Left forelimb (tissue), 1 donor: ENCODE data around the gene CTU1.

Experiments
- DNase-seq: peaks from one replicate; pipeline ENCODE4 v3.0.0-alpha.2; 2018; ENCODE audit warnings: low spot score

Gene CTU1

DNA sequence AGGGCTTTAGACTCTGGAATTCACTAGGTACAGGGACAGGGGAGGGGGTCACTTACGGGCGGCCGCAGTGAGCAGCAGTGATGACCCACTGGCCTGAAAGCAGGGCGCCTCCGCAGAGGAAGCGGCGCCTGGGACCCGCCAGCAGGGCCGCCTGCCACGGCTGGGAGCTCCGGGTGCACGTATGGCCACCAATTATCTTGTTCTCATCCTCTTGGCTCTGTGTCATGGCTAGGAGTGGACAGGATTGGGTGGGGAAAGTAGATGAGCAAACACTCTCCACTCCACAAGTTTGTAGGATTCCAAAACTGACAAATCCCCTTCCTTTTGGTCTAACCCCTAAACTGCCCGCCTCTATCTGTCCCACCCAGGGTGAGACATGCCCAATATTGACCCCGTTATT lies 26.7 kb downstream of the CTU1 start:
- peak; percentile 56 for DNase-seq

DNA sequence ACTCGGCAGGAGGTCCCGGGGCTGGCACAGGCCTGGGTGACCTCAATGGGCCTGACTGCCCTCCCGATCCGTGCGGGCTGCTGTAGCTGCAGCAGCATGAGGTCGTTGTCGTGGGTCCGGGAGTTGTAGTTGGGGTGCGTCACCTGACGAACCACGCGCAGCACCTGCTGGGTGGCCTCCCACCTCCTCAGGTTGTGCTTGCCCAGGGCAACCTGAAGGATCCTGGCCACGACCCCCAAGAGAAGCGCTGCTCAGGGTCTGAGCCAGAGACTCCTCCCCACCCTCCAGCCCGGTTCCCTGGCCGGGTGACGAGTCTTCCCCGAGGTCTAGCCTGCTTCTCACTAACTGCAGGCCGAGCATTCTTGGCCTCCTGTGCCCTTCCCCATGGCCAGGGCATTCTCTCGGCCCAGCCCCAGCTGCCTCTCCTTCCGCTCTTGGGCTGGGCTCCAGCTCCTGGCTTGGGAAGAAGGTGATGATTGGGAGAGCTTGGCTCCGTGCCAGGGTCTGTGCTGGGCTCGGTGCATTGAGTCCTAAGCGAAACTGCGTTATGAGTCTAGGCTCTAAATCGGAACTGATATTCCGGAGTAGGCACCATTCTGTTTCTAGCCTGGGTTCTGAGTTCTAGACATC lies 28.6 kb downstream of the CTU1 start:
- peak; percentile 60 for DNase-seq

DNA sequence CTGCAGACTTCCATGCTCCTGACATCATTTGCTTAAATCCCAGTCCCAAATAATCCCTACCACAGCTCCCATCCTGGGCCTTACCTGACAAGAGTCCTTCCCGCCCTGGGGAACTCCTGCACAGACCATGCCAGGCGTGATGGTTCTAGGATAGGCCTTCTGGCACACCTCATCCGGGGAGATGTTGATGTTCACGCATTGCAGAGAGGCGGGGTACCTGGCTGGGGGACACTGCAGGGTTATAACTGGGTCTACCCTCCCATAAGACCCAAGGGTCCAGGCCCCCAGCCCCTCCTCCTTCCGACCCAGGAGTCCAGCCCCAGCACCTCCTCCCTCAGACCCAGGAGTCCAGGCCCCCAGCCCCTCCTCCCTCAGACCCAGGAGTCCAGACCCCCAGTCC lies 29.5 kb downstream of the CTU1 start:
- no peak for DNase-seq

DNA sequence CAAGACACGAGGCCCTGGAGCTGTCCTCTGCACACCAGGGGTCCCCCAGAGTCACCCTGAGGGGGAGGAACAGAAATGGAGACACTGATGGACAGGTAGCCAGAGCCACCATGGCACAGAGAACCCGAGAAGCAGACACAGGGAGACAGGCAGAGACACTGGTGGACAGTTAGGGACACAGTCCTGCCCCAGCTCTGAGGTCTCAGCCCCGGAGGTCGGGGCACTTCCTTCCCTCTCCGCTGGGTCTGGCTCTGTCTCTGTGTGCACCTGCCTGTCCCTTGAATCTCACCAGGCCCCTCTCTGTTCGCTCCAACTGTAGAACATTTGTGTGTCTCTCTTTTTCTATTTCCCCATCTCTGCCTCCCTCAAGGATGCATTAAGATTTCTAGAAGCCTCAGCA lies 30.1 kb downstream of the CTU1 start:
- no peak for DNase-seq

DNA sequence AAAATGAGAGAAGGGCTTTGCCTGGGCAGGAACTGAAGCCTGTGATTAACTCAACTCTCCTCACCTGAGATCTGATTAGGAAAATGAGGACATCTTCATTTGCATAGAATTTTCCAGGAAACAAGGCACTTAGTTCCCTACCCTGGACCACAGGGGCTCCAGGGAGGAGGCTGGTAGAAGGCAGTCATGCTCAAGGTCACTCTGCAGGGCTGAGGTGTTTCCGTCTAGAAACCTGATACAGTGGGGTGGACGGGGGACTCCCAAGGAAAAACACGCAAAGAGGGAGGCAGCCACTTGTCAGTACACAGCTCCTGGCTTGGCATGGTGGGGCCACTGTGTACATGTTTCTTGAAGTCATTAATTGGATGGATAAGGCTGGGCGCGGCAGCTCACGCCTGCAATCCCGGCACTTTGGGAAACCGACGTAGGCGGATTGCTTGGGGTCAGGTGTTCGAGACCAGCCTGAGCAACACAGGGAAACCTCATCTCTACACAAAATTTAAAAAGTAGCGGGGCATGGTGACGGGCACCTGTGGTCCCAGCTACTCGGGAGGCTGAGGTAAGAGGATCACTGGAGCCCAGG lies 31.5 kb downstream of the CTU1 start:
- peak; percentile 30 for DNase-seq

DNA sequence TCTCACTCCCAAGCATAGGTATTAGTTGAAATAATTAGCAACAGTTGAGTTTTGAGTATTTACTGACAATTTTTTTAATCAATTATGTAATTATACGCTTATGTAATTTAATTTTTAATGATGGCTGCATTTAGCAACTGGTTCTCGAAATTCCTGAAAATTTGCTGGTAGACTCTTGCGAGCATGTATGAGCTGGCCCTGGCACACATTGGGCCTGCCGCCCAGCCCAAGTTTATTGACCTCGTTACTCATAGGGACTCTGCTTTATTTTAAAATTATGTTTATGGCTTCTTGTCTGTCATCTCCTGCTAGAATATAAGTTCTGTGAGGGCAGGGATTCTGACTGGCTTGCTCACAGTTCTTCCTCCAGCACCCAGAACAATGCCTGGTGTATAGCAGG lies 32.2 kb downstream of the CTU1 start:
- no peak for DNase-seq

DNA sequence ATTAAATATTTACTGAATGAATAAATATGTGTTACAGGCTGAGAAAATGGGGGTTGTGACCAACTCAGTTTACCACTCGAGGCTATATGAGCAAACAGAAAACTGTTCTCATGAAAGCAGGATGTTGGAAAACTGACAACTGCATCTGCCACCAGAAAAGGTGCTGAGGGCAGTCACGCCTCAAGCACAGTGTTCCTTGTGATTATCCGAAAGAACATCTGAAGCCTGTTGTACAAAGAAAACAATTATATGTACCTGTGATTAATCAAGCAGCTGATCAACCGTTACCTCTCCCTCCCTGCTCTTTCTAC lies 37.2 kb downstream of the CTU1 start:
- no peak for DNase-seq

DNA sequence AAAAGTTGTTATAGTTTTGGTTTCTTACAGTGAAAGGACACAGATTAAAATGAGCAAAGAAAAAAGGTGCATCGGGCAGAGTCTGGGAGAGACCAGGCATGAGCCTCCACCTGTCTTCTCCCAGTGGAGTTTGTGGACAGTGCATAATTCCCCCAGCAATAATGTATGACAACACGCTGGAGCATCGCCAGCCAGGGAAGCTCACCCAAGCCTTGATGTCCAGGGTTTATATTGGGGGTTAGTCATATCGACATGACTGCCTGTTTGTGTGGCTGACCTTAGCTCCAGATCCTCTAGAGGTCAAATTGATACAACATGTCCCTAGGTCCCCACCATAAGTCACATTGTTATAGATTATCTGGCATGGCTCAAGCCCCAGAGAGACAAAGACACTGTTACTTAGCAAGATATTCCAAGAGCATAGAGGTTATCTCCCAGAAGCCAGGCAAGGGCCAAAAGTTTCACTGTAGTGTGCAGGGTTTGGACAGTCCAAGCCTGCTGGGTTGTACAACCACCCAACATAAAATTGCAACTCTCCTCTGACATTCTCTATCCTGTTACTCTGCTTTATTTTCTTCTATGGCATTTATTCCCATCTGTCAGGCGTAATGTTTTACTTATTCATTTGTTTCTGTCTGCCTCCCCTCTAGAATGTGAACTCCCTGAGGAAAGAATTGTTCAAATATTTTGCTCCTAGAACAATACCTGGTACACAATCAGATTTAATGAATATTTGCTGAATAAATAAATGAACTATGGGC lies 37.7 kb downstream of the CTU1 start:
- DNase-seq: no peak

DNA sequence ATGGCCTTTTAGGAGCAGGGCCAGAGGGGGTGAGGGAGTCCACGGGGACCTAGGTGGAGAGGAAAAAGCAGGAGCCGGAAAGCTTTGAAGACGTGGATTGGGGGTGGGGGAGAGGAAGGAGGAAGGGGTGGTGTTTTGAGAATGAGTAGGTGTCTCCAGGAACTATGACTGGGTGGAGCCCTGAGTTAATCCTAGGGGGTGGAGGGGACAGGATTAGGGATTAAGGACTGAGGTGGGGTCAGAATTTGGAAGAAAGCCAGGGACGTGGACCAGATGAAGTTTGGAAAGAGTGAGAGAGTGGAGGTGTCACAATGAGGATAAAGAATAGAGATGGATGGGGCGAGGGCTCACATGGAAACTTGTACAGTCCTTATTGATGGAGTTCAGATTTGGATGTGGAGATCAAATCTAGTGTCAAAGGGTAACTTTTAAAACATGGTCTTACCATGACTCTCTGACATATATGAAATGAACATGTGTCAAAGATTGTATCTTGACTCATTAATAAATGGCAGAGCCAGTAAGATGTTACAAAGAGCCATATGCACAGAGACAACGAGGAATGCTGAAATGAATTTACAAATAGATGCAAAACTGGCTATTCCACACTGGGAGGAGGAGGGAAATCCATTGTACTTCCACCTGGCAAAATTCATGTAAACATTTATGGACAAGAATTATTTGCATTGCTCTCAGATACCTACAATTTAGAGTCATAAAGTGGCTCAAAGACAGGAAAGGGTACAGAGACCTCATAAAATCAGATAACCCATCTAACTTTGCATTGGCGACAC lies 41.6 kb downstream of the CTU1 start:
- no peak for DNase-seq

DNA sequence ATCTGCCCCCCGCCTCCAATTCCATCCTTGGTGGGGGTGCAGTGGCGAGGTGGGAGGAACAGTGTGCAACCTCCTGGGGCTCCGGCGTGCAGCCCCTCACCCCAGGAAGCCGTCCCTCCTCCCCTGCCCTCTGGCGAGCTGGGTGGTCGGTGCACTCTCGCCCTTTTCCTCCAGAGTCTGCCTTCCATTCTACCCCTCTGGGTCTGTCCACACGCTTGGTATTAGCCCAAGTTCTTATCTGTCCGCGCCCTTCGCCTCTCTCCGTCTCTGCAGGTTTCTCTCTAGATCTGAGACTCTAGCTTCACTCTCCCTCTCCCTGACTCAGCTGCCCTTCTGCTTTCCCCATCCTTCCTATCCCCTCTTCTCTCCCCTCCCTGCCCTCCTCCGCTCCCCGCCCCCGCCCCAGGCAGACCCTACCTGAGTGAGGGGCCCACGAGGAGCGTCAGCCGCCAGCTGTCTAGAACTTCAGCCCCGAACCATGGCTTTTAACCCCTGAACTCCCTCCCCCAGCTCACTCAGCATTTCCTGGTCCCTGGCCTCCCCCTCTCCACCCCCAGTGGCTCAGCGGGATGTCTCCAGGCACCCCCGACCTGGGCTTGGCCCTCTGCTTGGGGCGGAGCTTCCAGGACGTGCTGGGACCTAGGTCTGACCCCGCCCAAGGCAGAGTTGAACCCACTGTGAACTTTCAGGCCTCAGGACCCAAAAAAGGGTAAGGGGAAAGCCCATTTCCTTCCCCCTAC lies 42.8 kb downstream of the CTU1 start:
- DNase-seq: no peak

DNA sequence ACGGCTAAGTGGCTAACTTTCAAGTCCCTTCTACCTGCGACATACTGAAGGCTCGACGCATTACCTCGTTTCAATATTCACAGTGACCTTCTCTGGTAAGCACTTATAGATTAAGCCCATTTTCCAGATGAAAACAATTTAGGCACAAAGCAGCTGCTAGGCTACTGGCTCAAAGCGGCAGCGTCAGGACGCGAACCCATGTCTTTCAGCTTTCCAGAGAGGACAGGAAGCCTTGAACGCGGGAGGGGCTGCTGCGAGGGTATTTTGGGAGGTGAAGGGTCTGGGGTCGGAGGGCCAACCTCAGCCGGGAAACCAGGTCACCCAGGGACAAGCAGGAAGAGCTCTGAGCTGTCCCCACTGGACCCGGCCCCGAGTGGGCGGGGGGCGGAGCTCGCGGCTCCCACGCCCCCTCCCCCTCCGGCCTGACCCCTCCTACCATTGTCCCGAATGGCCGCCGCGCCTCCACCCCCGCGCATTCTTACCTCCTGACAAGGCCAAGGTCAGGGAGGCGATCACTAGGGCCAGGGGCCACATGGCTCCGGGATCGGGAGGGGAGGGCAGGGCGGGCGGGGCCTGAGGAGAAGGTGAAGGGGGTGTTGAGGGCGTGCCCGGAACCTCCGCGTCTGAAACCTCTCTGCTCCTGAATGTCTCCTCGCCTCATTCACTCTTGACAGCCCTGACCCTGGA lies 43.5 kb downstream of the CTU1 start, which contains the start of gene KLK13:
Gene KLK13 (minus strand): TSS at position 559 of the 687 bp plus-strand sequence. CDS start 25 bp downstream, at position 534.
- DNase-seq: no peak

DNA sequence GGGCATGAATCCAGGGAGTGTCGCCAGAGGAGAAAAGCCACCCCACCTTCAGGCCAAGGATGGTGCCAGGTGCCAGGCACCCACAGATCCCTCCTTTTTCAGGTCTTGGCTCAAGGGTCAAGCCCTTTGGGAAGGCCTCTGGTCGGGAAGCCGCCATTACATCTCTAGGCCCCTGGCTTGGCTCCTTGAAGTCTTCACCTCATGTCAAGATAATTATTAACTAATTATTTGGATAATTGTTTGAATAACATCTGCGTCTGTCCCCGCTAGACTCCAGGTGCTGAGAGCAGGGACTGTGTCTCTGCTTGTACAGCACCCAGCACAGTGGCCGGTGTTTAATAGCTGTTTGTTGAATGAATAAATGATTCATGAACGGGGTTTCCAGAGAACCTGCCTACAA lies 44.5 kb downstream of the CTU1 start:
- no peak for DNase-seq

DNA sequence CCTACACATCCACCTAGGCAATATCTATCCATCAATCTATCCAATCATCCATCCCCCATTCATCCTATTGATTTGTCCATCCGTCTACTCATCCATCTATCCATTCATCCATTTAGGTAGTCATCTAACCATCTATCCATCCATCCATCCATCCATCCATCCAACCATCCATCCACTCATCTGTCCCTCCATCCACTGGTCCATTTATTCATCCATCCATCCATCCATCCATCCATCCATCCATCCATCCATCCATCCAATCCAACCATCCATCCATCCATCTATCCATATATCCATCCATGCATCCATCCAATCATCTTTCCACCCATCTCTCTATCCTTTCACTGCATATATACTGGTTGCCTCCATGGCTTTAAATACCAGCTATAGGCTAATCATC lies 47.2 kb downstream of the CTU1 start:
- DNase-seq: no peak

DNA sequence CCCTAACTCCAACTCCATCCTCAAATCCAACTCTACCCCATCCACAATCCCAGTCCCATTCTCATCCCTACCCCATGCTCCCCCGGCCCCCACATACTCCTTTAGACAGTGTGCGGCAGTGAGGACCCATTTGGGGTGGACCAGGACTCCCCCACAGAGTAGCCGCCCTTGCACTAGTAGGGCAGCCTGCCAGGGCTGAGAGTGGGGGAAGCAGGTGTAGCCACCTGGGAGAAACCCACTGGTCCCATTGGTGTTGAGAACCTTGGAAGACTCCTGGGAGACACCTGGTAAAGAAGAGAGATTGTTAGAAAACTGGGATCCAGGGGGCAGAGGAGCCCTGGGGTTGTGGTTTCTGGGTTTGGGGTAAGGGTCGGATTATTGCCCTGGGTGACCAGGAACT lies 47.9 kb downstream of the CTU1 start:
- no peak for DNase-seq

DNA sequence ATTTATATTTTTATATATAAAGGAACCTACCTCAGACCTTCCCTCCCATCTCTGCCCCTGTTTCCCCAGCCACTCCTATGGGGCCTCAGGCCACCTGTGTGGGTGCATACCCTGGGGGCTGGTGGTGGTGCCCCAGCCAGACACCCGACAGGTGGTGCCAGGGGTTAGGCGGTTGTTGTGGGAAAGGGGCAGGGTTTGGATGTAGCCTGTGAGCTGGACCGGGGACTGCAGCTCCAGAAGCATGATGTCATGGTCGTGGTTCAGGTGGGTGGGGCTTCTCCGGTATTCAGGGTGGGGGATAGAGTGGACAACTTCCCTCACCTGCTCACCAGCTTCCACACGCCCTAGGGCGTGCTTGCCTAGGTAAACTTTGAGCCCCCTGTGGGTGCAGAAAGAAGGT lies 48.5 kb downstream of the CTU1 start:
- DNase-seq: no peak

DNA sequence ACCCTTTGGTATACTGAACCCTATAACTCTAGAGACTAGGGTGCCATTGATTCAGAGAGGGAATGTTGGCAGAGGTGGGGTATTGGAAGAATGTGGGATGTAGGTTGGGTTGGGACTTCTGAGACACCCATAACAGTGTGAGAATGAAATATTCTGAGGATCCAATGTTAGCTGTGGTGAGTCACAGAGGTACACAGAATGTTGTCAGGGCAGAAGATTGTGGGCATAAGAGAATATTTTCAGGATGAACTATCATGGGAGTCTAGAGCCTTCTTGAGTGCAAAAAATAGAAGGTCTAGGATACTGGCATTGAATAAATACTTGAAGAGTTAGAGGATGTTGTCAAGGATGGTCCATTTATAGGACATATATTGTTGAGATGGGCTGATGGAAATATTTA lies 52.3 kb downstream of the CTU1 start:
- no peak for DNase-seq
